HCT116 (cell line): ENCODE results near the gene AMOTL1.

ENCODE experiments used
- CEBPB ChIP-seq: IDR thresholded peaks from 2 replicates; pipeline ENCODE4 v1.6.1; 2012; ENCODE audit warnings: low read depth
- CTCF ChIP-seq, 3 experiments: fragments of 200-600 bp in 1 of 3; sonication (generic) in 1 of 3; IDR thresholded peaks in 2 of 3; conservative IDR thresholded peaks in 1 of 3; 2 replicates each; pipeline ENCODE4 v1.5.1; 2012 to 2017; ENCODE audit warnings: low read depth in 2 of 3, low read length in 2 of 3, antibody characterized with exemption in 1 of 3, borderline replicate concordance in 1 of 3, control low read depth in 1 of 3, mild to moderate bottlenecking in 1 of 3, mixed read lengths in 1 of 3, mixed run types in 1 of 3, moderate library complexity in 1 of 3; ENCODE audit not compliant: insufficient read depth in 1 of 3
- EGR1 ChIP-seq: IDR thresholded peaks from 2 replicates; pipeline ENCODE4 v1.6.1; 2012; ENCODE audit warnings: low read depth
- EZH2 ChIP-seq: fragments of 200-600 bp; sonication (generic); IDR thresholded peaks from 2 replicates; pipeline ENCODE4 v1.6.1; 2017; ENCODE audit warnings: antibody characterized with exemption, mixed run types
- POLR2A ChIP-seq: IDR thresholded peaks from 2 replicates; pipeline ENCODE4 v1.7.0; 2011; ENCODE audit warnings: borderline replicate concordance; ENCODE audit not compliant: insufficient read depth, insufficient read length; ENCODE audit errors: extremely low read depth
- POLR2AphosphoS5 ChIP-seq: IDR thresholded peaks from 2 replicates; pipeline ENCODE4 v1.6.1; 2011; ENCODE audit warnings: mild to moderate bottlenecking, low read depth, low read length, moderate library complexity
- SRF ChIP-seq: IDR thresholded peaks from 2 replicates; pipeline ENCODE4 v1.6.1; 2012; ENCODE audit warnings: low read depth
- TCF7L2 ChIP-seq: IDR thresholded peaks from 2 replicates; pipeline ENCODE4 v1.7.0; 2011; ENCODE audit warnings: borderline replicate concordance, inconsistent platforms; ENCODE audit not compliant: insufficient read depth, insufficient read length; ENCODE audit errors: extremely low read depth
- TF ChIP-seq, protein P1 (sequence below): IDR thresholded peaks from 2 replicates; pipeline ENCODE4 v1.6.1; 2012; ENCODE audit warnings: low read depth
- TF ChIP-seq, protein P2 (sequence below): IDR thresholded peaks from 2 replicates; pipeline ENCODE4 v1.6.1; 2011; ENCODE audit warnings: mild to moderate bottlenecking, low read length, moderate library complexity; ENCODE audit not compliant: insufficient replicate concordance; ENCODE audit errors: extremely low read depth

GRCh38 chr11:94737171-94737611, 31.0 kb upstream of the AMOTL1 start:
- TF ChIP-seq, protein P1, sequence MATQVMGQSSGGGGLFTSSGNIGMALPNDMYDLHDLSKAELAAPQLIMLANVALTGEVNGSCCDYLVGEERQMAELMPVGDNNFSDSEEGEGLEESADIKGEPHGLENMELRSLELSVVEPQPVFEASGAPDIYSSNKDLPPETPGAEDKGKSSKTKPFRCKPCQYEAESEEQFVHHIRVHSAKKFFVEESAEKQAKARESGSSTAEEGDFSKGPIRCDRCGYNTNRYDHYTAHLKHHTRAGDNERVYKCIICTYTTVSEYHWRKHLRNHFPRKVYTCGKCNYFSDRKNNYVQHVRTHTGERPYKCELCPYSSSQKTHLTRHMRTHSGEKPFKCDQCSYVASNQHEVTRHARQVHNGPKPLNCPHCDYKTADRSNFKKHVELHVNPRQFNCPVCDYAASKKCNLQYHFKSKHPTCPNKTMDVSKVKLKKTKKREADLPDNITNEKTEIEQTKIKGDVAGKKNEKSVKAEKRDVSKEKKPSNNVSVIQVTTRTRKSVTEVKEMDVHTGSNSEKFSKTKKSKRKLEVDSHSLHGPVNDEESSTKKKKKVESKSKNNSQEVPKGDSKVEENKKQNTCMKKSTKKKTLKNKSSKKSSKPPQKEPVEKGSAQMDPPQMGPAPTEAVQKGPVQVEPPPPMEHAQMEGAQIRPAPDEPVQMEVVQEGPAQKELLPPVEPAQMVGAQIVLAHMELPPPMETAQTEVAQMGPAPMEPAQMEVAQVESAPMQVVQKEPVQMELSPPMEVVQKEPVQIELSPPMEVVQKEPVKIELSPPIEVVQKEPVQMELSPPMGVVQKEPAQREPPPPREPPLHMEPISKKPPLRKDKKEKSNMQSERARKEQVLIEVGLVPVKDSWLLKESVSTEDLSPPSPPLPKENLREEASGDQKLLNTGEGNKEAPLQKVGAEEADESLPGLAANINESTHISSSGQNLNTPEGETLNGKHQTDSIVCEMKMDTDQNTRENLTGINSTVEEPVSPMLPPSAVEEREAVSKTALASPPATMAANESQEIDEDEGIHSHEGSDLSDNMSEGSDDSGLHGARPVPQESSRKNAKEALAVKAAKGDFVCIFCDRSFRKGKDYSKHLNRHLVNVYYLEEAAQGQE: no peak
- TF ChIP-seq EGR1: no peak
- TF ChIP-seq CTCF (IDR thresholded peaks at IDR 0.05 in 2 of 3, conservative IDR thresholded peaks at IDR 0.05 in 1 of 3; ENCODE audit: borderline replicate concordance in 1 of 3, insufficient read depth in 1 of 3, low read depth in 2 of 3, low read length in 2 of 3): no peak
- TF ChIP-seq POLR2A: no peak
- no peak for TF ChIP-seq EZH2
- no peak for TF ChIP-seq POLR2AphosphoS5
- TF ChIP-seq, protein P2, sequence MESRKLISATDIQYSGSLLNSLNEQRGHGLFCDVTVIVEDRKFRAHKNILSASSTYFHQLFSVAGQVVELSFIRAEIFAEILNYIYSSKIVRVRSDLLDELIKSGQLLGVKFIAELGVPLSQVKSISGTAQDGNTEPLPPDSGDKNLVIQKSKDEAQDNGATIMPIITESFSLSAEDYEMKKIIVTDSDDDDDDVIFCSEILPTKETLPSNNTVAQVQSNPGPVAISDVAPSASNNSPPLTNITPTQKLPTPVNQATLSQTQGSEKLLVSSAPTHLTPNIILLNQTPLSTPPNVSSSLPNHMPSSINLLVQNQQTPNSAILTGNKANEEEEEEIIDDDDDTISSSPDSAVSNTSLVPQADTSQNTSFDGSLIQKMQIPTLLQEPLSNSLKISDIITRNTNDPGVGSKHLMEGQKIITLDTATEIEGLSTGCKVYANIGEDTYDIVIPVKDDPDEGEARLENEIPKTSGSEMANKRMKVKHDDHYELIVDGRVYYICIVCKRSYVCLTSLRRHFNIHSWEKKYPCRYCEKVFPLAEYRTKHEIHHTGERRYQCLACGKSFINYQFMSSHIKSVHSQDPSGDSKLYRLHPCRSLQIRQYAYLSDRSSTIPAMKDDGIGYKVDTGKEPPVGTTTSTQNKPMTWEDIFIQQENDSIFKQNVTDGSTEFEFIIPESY: no peak
- no peak for TF ChIP-seq CEBPB
- no peak for TF ChIP-seq TCF7L2
- no peak for TF ChIP-seq SRF
